ENCODE results near the gene XRCC1.
A peak's percentile ranks its signal among the peaks of the same experiment; 100 is the strongest.

The XRCC1 gene

DNA sequence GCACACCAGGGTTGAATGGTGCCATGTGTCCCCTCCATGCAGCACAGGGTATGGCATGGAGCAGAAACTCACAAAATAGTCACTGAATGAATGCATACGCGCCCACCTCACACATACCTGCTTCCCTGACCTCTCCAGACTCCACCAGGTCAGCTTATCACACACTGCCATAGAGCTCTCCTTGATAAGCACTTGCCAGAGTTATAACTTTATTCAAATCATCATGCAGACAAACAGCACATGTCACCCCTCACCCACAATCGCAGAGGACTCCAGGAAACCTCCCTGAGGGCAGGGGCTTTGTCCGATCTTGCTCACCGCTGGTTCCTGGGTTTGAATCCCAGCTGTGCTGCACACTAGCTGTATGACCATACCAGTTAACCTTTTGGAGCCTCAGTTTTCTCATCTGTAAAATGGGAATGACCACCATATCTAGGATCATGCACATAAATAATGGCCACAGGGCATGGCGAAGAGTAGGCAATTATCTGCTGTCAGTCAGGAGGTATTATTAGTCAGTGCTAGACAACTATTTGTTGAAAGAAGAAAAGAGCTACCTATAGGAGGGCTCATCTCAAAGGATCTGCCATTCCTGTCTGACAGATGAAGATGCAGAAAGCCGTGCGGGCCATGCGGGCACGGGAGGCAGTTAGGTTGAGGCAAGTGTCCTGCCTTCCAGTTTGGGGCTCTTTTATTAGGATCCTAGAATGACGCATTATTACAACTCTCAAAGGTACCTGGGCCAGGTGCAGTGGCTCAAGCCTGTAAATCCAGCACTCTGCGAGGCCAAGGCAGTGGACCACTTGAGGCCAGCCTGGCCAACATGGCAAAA is 14.0 kb downstream of the XRCC1 start:
- TF ChIP-seq, protein P1, sequence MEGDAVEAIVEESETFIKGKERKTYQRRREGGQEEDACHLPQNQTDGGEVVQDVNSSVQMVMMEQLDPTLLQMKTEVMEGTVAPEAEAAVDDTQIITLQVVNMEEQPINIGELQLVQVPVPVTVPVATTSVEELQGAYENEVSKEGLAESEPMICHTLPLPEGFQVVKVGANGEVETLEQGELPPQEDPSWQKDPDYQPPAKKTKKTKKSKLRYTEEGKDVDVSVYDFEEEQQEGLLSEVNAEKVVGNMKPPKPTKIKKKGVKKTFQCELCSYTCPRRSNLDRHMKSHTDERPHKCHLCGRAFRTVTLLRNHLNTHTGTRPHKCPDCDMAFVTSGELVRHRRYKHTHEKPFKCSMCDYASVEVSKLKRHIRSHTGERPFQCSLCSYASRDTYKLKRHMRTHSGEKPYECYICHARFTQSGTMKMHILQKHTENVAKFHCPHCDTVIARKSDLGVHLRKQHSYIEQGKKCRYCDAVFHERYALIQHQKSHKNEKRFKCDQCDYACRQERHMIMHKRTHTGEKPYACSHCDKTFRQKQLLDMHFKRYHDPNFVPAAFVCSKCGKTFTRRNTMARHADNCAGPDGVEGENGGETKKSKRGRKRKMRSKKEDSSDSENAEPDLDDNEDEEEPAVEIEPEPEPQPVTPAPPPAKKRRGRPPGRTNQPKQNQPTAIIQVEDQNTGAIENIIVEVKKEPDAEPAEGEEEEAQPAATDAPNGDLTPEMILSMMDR (IDR thresholded peaks at IDR 0.05; ENCODE audit: insufficient read depth, missing control alignments), result no peak
- DNase-seq (ENCODE audit: insufficient read length, low spot score) (no peak), FAIRE-seq (no peak)

DNA sequence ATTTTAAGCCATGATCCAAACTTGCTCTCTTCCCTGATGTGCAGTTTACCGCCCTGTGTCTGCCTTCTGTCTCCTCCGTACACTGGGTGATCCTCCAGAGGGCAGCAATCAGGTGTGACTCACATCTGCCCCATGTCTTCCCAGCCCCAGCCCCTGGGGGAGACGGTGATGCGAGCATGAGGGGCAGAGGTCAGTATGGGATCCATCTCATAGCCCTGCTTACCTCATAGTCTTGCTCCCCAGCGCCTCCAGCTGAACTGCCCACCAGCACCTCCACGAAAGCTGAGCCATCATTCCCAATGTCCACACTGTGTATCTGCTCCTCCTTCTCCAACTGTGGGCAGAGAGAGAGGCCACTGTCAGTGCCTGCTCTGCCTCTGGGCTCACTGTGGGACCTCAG is 14.6 kb downstream of the XRCC1 start:
- no peak for DNase-seq (ENCODE audit: insufficient read length, low spot score)
- FAIRE-seq, result no peak
- TF ChIP-seq, protein P1 (IDR thresholded peaks at IDR 0.05; ENCODE audit: insufficient read depth, missing control alignments), result no peak

DNA sequence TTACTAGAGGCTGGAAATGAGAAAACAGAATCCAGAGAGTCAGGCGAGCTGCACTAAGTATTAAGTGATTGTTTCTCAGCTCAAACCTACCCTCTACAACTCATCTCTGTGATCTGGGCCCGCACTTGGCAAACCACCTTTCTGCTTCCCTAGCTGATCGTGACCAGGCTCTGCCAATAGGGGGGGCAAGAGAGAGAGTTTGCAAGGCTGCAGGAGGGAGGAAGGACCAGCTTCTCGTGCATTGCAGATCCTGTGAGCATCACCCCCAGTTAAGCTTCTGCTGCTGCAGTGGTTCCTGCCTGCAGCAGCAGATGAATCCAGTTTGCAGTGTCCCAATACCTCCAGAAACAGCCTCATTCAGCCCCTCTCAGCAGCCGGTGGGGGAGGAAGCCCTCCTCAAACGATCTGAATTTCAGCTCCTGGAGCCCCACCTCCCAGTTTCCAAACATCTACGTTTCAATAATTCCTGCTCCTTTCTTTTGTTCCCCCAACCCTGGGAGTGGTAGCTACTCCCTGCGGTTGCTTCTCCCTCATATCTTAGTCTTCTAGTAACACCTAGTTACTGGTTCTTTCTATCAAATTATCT is 20.0 kb downstream of the XRCC1 start:
- DNase-seq (ENCODE audit: insufficient read length, low spot score), result peak; percentile 82
- TF ChIP-seq, protein P1 (IDR thresholded peaks at IDR 0.05; ENCODE audit: insufficient read depth, missing control alignments), result peak; percentile 90
- no peak for FAIRE-seq

DNA sequence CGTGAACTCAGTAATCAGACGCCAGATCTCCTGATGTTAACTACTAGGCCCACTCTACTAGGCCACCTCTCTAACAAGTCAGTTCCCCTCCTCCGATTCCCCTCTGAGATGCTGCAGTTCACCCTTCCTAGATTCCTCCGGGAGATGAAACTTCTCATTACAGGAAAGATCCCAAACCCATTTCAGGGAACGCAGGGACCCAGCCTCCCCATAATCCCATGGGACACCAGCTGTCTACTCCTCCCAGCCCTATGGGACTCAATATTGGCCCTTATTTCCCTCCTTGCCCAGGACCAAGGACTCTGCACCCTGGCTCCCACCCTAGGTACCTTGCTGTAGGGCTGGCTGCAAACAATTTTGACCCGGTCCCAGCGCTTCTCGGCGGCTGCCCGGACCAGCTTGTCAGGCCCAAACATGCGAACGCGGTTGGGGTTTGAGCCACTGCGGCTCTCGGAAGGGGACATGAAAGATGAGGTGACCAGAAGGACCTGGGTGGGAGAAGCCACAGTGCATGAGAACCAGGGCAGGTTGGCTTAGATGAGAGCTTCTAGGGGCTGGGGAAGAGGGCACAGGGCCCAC is 20.9 kb downstream of the XRCC1 start:
- TF ChIP-seq, protein P1 (IDR thresholded peaks at IDR 0.05; ENCODE audit: insufficient read depth, missing control alignments), result no peak
- no peak for FAIRE-seq

DNA sequence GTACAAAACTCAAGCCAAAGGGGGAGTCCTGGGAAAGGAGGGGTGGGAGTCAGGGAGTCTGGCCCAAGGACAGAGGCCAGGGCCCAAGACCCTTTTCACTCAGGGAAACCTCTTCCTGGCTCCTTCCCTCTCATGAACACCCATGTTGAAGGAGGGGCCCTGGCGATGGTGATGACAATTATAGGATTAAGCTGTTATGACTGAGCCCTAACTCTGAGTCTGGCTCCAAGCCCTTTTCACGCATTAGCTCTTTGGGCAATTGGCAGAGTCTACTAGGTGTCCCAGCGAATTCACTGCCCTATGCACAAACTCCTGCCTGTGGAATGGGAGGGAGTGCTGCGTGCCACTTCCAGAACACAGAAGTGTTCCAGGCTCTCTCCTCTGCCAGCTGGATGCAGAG is 21.7 kb downstream of the XRCC1 start:
- peak; percentile 75 for DNase-seq (ENCODE audit: insufficient read length, low spot score)
- no peak for FAIRE-seq
- TF ChIP-seq, protein P1 (IDR thresholded peaks at IDR 0.05; ENCODE audit: insufficient read depth, missing control alignments), result no peak

More for the DNA sequence above, 20.9 kb downstream of the XRCC1 start:
- no peak for DNase-seq (ENCODE audit: insufficient read length, low spot score)

DNA sequence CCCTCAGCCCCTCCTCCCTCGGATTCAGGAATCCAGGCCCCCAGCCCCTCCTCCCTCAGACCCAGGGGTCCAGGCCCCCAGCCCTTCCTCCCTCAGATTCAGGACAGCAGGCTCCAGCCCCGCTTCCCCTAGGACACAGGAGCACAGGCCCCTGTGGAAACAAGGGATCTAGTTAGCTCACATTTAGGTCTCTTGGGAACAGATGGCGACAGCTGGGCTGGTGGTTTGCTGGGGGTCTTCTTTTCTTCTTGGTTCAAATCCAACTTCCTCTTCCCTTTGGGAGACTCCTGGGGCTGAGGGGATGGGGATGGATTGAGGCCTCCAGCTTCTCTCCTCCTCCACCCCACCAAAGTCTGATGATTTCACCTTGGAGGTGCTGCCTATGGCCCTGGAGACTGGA is 22.7 kb downstream of the XRCC1 start:
- no peak for FAIRE-seq
- DNase-seq (ENCODE audit: insufficient read length, low spot score), result no peak
- TF ChIP-seq, protein P1 (IDR thresholded peaks at IDR 0.05; ENCODE audit: insufficient read depth, missing control alignments), result no peak

DNA sequence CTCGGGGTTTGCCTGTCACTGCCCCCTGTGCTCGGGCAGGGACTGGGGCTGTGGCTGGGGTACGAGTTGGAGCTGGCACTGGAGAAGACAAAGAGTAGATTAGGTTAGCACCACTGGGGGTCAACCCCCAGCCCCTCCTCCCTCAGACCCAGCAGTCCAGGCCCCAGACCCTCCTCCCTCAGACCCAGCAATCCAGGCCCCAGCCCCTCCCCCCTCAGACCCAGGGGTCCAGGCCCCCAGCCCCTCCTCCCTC is 23.2 kb downstream of the XRCC1 start:
- FAIRE-seq (no peak), DNase-seq (ENCODE audit: insufficient read length, low spot score) (no peak)
- TF ChIP-seq, protein P1 (IDR thresholded peaks at IDR 0.05; ENCODE audit: insufficient read depth, missing control alignments), result no peak

Data from D721Med (cell line).